Activated CD4-positive, alpha-beta T cell treated with anti-CD3 and anti-CD28 coated beads, Interleukin-2, amount 50 U/mL, for 1 hour (primary cell): ENCODE data around the gene BLOC1S6.
A peak's percentile ranks its signal among the peaks of the same experiment; 100 is the strongest.

Experiments used
- DNase-seq: peaks from one replicate; pipeline ENCODE4 v3.0.0-alpha.2; 2020

BLOC1S6 gene

GRCh38 chr15:45587095-45587862 lies at the start of gene BLOC1S6:
Gene BLOC1S6 (plus strand): TSS chr15:45587379. CDS start chr15:45587444, 65 bp downstream.
- peak; percentile 86 for DNase-seq

GRCh38 chr15:45539680-45540079 lies 47.5 kb upstream of the BLOC1S6 start:
- DNase-seq, result no peak

- no peak for DNase-seq
Measured at GRCh38 chr15:45540531-45540930, 46.6 kb upstream of the BLOC1S6 start.

DNA sequence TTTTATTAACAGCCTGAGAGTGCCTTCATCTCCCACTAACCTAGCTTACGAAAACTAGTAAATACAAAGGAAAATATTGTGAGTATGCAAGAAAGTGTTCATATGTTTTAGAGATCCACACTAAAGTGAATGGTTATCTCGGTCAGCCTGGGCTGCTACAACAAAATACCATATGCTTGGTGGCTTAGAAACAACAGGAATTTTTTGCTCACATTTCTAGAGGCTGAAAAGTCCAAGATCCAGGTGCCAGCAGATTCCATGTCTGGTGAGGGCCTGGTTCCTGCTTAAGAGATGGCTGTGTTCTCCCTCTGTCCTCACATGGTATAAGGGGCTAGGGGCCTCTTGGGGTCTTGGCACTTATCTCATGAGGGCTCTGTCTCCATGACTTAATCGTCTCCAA lies 44.1 kb upstream of the BLOC1S6 start:
- DNase-seq, result no peak

- DNase-seq, result no peak
Measured at GRCh38 chr15:45544266-45545023, 42.7 kb upstream of the BLOC1S6 start.

DNA sequence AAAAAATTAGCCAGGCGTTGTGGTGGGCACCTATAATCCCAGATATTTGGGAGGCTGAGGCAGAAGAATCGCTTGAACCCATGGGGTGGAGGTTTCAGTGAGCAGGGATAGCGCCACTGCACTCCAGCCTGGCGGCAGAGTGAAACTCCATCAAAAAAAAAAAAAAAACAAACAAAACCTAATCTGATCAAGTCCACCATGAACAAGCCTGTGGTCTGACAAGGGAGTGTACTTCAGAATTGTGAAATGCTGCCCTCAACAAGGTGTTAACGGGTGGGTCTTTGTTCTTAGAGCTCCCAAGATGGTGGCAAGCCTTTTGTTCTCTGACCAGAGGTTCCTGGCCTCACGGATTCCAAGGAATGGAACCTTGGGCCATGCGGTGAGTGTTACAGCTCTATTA lies 40.4 kb upstream of the BLOC1S6 start:
- no peak for DNase-seq

- DNase-seq, result no peak
Measured at GRCh38 chr15:45548753-45549520, 38.2 kb upstream of the BLOC1S6 start.

GRCh38 chr15:45549541-45550220 lies 37.5 kb upstream of the BLOC1S6 start:
- DNase-seq, result no peak

GRCh38 chr15:45550436-45550835 lies 36.7 kb upstream of the BLOC1S6 start:
- no peak for DNase-seq

GRCh38 chr15:45551676-45552075 lies 35.5 kb upstream of the BLOC1S6 start:
- DNase-seq, result no peak

DNA sequence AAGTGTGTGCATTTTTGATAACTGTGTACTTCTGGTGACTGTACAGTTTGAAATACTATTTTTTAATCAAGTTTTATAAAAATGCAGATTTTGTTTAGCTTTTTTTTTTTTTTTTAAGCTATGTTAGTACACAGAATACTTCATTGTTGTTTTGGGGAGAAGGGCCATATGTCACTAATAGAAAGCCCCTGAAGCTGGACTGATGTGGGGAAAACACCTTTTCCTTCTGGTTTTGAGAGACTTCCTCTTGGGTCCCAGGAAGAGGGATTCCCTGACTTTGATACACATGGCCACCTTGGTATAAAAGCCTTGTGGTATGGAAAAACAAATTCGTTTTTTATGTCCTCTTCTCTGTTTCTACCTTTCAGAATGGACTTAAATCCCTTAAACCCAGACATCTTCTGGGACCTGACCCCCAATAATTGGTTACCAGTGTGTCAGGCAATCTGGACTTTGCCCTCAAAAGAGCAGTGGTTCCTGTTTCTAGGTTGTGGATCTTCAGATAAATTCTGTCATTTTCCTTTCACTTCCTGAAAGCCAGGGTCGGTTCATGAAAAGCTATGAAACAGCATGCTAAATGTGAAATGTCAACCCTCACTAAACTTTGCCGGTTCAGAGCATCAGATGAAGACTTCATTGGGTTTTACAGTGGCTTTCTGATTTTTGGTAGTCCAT lies 31.1 kb upstream of the BLOC1S6 start:
- no peak for DNase-seq

DNA sequence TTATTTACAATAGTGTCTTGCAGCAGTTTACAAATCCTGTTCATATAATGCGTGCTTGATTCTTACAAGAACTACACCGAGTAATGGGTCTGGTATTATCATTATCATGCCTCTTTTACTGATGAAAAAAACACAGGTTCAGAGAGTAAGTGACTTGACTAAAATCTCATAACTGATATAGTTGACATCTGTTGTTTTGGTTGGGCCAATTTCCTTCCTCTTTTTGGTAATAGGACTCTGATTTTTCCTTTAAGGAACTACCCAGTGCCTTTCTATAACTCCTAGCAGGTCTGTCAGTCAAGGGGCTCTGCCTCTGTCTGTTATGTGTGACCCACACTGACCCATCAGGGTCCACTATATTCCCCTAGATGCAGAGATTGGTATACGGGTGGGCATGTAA lies 14.6 kb upstream of the BLOC1S6 start:
- DNase-seq, result no peak

DNA sequence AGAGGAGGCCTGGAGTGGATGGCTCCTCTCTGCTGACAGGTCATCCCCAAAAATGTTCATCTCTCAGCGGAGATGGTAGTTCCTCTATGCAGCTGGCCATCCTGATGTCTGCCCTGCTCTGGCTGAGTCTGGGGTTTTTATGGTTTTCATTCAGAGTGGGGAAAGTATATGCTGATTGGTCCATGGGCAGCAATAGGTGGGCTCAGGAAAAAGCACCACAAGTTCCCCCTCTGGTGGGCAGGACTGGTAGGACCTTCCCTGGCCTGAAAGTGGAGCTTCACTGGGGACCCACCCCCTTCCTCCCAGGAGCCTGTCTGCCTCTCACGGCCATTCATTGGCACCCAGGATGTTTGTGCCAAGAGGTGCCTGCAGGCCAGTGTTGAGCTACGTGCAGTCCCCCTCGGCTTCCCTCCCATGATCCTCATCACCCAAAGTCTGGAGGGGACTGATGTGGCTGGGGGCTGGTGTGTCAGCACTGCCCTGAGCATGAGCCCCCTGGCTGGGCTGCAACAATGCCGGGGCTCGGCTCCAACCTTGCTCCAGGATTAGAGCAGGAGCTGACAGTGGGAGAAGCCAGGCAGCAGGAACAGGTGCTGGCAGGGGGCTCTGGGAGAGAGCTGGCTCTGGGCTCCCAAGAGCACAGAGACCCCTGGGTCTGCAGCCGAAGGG lies 13.1 kb upstream of the BLOC1S6 start:
- DNase-seq, result peak; percentile 3

GRCh38 chr15:45581919-45582318 lies 5.3 kb upstream of the BLOC1S6 start:
- DNase-seq, result no peak

- no peak for DNase-seq
Measured at GRCh38 chr15:45583731-45584639, 3.2 kb upstream of the BLOC1S6 start.

DNA sequence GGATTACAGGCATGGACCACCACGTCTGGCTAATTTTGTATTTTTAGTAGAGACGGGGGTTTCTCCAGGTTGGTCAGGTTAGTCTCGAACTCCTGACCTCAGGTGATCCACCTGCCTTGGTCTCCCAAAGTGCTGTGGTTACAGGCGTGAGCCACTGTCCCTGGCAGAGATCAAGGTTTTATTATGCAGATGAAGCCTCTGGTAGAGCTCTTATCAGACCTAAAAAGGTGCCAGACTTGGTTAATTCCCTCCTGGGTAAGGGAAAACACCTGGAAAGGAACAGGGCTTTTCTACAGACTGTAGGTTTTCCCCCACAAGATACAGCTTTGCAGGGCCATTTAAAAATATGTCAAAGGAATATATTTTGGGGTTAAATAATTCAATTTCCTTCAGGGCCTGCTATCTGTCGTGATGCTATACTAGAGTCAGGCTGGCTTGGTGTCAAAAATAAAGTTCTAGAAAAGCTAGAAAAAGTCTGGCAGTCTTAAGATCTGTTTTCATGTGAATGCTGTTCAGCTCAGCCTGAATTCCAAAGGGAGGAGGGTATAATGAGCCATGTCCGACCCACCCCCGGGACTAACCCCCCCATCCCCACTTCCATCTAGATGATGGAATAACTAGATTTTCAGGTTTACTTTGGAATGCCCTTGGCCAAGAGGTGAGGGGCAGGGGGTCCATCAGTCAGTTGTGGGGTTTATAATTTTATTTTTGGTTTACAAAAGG lies 1.9 kb upstream of the BLOC1S6 start:
- no peak for DNase-seq

- DNase-seq, result no peak
Measured at GRCh38 chr15:45586125-45586524, 1.1 kb upstream of the BLOC1S6 start.

GRCh38 chr15:45586601-45587094 lies 531 bp upstream of the BLOC1S6 start:
- no peak for DNase-seq

DNA sequence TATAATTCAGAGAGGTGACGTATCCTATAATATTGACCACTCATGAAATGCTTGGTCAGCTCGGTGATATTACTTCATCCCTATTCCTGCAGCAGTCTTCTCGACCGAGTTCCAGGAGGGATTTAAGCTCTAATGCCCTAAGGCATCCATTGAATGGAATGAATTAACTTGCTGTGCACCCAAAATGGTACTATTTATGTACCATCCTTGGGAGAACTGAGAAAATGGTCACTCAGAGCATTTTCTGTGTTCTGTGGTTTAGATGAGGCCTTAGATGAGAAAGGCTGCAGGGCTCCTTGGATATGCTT lies 638 bp downstream of the BLOC1S6 start:
- no peak for DNase-seq
